A204.1 (cell line): ENCODE results near the gene TES.

Experiments used
- FAIRE-seq: peaks from 2 replicates; lab custom pipeline; 2012; peaks lifted over from hg19 to GRCh38; lab: Jason Lieb, UNC

TES gene

DNA sequence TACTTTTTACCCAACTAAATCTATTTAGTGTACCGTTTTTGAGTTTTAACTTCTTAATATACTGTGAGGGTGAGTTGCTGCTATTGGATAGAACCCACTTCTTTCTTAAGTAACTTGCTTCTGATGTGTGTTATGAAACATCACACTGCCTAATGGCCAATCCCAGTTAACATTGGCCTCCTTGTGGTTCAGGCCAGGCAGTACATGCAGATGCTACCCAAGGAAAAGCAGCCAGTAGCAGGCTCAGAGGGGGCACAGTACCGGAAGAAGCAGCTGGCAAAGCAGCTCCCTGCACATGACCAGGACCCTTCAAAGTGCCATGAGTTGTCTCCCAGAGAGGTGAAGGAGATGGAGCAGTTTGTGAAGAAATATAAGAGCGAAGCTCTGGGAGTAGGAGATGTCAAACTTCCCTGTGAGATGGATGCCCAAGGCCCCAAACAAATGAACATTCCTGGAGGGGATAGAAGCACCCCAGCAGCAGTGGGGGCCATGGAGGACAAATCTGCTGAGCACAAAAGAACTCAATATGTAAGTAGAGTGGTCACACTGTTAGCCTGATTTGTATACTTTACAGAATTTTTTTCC lies 39.7 kb downstream of the TES start:
- no peak for FAIRE-seq

DNA sequence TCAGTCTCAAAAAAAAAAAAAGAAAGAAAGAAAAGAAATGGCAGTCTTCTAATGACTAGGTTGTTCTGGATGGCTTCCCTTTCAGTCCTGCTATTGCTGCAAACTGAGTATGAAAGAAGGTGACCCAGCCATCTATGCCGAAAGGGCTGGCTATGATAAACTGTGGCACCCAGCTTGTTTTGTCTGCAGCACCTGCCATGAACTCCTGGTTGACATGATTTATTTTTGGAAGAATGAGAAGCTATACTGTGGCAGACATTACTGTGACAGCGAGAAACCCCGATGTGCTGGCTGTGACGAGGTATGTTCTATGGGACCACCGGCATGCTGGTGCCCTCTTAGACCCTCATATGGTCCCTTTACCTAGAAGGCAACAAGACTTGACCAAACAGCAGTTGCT lies 41.3 kb downstream of the TES start:
- no peak for FAIRE-seq

DNA sequence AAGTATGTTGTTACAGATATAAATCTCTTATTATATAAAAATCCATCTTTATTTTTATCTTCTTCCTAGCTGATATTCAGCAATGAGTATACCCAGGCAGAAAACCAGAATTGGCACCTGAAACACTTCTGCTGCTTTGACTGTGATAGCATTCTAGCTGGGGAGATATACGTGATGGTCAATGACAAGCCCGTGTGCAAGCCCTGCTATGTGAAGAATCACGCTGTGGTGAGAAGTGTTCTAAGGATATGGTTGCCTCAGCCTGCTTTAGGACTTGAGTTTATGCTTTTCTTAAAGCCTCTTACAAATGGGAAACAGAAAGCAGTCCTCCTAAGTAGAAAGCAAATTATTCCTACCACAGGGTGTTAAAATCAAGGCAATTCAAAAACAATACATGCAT lies 41.9 kb downstream of the TES start:
- no peak for FAIRE-seq

DNA sequence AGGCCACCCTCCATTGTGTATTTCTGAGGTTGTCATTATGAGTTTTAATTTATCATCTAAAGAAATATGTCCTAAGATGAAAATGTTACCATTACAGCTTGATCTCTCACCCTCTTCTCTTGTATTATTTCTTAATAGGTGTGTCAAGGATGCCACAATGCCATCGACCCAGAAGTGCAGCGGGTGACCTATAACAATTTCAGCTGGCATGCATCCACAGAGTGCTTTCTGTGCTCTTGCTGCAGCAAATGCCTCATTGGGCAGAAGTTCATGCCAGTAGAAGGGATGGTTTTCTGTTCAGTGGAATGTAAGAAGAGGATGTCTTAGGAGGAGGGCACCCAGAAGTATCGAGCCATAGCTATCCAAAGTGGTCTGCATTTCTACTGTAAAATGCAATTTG lies 46.8 kb downstream of the TES start:
- no peak for FAIRE-seq

DNA sequence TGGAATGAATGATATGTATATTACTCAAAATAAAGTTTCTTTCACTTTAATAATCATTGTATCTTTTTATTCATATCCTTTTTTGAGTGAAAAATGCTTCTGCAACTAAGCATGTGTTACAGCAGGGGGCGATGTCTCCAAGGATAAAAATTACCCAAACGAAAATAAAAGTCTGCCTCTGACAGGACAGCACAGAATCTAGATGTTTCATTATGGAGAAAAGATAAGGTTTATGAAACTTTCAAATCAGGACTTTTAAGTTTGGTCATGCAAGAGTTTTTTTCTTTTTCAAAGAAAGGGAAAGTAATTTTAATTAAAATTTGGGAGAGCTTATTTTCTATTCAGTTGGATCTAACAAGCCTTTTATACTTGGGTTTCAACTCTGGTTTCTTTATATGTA lies 48.4 kb downstream of the TES start:
- peak; percentile 100 for FAIRE-seq

DNA sequence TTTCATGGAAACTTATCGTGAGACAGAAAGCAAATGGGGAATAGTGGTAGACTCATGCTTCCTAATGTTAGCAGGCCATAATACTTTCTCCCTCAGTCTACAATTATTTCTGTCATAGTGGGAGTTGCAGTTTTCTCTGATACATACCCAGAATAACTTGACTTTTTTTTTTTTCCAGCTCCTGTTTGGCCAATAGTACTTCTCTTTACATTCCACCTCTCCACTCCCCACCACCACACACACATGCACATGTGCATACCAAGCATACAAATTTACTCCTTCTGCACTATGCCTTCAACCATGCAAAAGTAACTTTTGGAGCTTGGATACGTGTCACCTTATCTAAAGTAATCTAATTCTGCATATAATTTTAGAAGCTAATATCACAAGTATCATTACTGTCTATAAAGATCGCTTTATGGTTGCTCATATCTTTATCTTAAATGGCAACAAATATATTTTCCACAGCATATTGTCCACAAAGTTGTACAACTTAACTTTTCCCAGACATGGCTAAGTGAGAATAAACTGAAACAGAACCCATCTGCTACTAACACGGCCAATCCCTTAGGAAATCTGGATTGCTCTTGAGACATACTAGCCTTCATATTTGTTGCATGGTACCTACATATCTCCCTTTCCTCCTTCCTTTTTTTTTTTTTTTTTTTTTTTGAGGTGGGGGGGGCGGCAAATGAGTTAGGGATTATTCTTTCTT lies 49.0 kb downstream of the TES start:
- FAIRE-seq: no peak

DNA sequence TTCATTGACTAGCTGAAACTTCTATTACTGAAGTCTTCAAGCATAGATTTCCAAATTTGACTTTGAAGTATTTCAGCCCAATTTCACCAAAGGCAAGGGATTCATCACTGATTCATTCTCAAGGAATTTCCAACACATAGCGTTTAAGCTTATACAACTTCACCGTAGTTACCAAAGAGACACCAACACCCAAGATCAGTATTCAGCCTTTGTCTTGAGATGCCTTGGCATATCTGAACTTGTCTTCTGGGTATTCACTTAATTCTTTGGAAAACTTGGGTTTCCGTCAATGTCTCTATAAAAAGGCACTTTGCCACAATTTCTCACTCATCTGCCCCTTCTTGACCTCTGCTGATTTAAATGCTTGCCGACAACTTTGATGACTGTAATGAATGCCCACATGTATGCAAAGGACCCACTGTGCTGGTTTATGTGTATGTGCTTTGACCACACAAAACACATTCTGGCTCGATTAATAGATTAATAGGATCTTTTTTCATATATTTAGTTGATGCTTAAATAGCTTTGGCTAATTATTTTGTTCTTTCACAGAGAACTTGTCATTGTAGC lies 49.6 kb downstream of the TES start:
- no peak for FAIRE-seq

DNA sequence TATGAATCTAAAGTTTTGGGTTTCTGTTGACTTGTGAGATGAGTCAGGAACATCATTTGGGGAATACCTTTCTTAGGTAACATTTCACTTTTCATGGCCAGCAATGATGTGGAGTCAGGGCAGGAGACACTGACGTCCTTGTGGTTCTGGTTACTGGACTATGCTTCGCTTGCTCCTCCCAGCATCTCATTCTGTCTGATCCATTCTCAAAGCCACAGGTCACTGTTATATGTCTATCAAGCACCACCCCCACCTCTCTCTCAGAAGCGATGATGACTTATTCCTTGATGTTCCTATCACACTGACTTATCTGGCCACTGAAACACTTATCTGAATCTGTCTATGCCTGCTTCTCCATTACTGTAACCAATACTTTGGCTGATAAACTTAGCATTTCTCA lies 51.6 kb downstream of the TES start:
- no peak for FAIRE-seq

DNA sequence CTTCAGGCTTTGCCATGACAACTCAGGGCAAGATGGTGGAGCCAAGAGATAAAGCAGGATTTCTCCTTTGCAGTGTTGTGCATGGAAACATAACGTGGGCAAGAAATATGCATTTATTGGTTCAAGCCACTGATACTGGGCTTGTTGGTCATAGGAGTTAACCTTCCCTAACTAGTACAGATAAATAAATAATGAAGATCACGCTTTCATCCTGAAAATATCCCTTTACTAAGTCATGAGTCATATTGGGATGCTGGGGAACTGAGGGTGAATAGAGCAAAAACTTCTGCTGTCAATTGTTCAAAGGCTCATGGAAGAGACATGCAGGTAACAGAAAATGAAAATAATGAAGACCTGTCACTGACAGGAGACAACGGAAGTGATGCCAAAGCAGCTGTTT lies 55.5 kb downstream of the TES start:
- FAIRE-seq: no peak

DNA sequence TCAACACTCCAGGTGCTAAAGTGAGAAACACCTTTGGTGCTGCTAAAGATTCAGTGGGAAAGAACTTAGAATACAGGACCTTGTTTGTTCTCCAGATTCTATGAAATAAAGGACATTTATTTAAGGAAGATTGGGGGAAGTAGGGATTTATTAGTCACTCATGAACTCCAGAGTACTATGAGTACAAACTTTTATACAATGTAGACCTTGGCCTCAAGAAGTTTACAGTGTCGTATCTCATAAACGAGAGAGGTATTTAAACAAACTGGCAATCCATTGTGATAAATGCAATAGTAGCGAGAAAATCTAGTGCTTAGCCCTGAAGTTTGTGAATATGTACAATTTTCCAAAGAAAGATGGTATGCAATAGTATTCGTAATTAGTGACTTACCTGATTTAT lies 59.1 kb downstream of the TES start:
- FAIRE-seq: no peak

DNA sequence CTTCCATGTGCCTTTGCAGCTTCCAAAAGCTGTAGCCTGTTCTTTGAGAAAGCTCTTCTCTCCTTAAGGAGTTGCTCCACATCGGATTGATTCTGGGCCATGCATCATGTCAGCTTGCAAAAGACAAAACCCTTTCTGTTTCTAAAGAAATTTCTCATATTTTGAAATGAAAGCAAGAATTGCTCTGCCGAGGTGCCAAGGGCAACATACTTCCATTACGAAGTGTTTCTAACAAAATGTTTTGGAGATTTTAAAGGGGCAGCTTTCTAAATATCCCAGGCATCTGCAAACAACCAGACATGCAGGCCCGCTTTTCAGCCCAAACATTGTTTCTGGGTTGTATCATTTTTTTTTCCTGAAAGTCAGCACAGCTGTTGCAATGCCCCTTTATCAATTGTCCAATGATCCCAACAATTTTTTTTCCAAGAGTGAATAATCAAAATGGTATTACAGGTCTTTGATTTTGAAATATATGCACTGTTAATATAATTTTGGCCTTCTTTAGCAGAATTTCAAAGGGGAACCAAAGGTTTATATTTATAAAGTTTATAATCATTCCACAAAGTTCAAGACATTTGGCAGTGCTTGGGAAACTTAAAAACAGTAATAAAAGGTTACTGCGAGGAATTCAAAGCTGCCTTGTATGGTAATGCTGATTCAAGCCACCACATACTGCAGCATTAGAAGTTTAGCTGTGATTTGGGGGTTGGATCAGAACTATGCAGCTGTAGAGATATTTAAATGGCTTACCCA lies 61.0 kb downstream of the TES start:
- FAIRE-seq: no peak

DNA sequence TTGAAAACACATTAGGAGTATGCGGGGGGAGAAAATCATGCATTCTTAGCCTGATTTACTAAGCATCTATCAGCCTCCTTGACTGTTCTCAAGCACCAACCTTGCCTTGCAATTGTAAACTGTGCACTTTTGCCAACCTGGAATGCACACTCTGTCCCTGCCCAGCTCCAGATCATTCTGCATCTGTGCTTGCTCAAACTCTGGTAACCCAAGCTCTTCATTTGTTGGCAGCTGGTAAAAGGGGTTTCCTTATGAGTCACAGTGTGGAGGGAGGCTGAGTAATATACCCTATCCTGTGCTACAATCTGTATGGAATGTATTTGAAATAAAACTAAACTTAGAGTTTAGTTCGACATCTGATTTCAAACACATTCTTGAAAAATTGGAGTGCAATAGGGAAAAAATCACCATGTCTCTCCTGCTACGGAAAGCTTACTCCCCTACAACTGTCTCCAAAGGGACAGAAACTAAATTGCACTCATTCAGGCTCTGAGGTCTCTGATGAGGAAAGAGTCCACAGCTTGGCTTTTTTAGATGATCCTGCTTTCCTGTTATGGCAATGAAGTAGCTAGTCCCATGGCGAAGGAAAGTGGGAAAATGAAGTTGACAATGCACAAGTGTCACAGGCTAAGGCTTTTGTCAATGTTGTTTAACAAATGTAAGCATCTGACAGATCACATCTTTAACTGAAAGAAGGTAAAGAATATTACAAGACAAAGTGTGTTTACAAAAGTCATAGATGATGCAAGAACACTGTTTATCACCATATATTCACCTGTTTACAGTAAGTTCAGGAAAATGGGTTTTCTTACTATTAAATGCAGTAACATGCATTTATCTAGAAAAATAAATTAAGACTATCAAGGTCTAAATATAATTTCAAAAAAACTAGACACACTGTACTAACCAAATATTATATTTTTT lies 61.9 kb downstream of the TES start:
- no peak for FAIRE-seq

DNA sequence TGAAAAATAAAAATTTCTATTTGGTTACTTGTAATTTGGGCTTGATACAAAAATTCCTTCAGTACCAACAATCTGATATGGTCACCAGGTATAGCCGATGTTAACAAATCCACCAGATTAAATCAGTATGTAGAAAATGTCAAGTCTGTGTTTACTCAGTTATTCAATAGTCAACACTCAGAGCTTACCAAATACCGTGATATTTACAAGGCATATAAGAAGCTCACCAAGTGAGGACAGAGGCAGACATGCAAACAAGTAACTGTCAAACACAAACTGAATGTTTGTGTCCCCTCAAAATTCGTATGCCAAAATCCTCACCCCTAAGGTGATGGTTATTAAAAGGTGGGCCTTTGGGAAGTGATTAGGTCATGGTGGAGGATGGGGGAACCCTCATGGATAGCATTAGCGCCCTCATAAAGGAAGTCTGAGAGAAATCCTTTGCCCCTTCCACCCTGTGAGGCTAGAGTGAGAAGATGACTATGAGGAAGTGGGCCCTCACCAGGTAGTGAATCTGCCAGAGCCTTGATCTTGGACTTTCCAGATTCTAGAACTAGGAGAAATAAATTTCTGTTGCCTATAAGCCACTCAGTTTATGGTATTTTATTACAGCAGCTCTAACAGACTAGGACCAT lies 63.1 kb downstream of the TES start:
- no peak for FAIRE-seq

DNA sequence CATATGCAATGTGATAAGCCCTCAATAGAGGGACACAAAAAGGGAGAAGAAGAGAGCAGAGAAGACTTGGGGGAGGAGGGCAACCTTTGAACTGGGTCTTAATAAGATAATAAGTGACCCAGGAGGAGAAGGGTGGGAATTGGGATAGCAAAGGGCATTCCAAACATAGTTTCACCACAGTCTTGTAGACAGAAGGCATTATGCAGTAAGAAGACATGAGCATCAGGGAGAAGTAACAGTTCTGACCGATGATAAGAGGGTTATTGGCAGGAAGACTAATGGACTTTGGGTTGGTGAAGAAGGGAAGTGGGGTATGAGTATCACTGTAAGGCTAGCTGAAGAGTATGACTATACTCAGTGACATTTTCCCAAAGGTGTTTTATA lies 63.6 kb downstream of the TES start:
- FAIRE-seq: no peak

DNA sequence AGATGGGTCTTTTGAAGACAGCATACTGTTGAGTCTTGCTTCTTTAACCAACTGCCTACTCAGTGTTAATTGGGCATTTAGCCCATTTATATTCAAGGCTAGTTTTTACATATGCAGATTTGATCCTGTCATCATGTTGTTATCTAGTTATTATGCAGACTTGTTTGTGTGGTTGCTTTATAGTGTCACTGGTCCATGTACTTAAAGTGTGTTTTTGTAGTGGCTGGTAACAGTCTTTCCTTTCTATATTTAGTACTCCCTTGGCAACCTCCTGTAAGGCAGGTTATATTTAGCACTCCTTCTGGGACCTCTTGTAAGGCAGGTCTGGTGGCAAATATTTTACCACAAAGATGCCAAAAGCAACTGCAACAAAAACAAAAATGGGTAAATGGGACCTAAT lies 66.7 kb downstream of the TES start:
- FAIRE-seq: no peak

DNA sequence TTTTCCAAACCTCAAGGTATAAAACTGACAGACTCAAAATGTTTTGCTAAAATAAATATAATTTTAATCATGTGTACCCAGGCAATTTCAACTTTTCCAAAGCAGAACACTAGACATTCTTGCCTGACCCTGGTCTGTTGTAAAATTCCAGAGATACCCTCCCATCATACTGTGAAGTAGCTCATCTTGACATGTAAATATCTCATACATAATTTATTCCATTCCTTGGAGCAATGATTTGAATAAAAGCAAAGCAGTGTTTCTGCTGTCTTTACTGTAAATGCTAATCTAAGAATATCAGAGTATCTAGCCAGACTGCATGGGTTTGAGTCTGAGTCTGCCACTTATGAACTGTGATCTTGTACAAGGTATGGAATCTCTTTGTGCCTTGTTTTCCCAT lies 68.9 kb downstream of the TES start:
- FAIRE-seq: no peak

DNA sequence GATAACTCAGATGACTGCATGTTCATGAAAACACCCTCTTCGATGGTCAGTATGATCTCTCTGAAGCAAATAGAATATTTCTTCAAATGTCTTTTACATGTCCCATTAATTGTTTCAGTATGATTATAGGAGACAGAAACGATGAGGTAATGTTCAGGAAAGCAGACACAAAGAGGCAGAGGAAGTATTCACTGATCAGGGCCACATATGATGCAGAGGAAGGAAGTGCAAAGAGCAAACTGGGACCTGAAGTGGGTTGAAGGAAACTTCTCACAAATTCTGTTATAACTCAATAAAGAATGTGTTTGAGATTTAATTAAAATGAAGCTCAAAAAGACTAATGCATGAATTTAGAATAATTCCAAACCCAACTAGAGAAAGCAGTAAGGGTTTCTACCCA lies 70.5 kb downstream of the TES start:
- FAIRE-seq: no peak

DNA sequence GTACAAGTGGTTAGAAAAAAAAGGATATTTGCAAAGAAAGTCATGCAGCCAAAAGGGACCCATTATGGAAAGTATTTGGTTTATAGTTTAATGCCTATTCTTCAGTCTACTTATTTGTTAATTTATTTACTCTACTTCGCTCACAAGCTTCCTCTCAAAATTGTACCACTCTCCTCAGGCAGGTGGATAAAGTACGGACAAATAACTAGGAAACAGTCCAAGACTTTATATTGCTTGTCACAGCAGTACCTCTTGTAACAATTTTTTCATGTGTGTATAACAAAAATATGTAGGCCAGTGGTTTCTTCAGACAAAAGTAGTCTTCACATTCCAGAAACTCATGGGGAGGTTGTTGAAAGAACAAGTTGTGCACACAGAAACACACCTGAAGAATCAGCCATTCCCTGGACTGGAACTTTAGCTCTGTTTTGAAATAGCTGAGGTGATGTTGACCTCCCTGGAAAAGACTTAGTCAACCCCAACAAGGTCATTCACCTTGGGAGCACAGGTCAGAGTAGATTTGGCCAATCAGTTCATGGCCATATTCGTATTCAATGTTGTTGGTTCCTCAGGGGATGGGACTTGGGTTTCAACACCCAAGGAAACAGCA lies 73.4 kb downstream of the TES start:
- no peak for FAIRE-seq

DNA sequence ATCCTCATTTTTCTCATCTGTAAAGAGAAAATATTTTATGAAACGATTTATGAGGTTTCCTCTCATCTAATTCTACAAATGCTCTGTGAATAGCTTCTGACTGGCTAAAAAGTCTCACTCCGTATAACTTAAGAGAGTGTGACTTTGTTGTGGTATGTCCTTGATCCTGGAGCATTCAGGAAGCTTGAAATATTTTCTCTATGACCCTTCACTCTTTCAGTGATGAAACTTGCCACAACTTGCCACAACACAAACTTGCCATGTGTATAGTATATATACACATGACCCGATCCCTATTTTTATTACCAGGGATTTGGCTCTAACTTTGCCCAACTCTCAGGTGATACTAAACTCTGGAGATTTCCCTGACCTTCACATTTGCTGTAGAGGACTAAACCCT lies 74.1 kb downstream of the TES start:
- FAIRE-seq: no peak

DNA sequence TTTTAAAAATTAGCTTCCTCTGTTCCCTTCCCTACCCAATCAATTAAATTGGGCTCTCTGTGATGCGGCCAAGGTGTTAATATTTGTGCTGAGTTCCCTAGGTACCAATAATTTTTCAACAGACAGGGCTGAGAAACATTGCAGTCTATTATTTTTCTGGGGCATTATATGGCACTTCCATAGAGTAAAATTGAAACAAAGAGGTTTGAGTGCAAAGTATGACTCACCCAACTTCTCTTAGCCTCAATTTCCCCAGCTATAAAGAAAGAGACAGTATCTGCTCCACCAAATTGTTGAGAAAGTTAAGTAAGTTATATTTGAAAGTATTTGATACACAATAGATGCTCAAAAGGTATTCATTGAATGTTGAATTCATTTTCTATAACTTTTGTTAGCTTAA lies 74.9 kb downstream of the TES start:
- no peak for FAIRE-seq

DNA sequence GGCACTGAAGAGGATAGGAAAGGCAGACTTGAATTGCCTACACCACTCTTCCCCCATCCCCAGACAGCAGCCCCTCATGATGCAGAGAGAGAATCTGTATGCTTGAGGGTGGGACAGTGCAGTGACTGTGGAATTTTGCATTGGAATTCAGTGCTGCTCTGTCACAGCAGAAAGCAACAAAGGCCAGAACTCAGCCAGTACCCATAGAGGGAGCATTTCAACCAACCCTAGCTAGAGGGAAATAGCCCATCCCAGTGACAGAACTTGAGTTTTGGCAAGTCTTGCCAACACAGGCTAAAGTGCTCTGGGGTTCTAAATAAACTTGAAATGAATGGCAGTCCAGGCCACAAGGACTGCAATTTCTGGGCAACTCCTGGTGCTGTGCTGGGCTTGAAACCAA lies 80.4 kb downstream of the TES start:
- FAIRE-seq: no peak

DNA sequence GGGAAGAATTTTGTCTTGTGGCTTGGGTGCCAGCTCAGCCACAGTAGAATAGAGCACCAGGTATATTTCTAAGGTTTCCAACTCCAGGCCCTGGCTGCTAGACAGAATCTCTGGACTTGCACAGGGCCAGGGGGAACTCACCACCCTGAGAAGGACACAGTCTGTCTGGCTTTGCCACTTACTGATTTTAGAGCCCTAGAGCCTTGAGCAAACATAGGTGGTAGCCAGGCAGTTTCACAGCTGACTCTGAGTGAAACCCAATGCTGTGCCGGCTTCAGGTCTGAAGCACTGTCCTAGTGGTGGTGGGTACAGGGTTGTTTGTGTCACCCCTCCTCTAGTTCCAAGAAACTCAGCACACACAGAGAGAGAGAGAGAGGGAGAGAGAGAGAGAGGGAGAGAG lies 81.6 kb downstream of the TES start:
- no peak for FAIRE-seq
